Measurements from ENCODE around the gene ZNF264.

The ZNF264 gene

DNA sequence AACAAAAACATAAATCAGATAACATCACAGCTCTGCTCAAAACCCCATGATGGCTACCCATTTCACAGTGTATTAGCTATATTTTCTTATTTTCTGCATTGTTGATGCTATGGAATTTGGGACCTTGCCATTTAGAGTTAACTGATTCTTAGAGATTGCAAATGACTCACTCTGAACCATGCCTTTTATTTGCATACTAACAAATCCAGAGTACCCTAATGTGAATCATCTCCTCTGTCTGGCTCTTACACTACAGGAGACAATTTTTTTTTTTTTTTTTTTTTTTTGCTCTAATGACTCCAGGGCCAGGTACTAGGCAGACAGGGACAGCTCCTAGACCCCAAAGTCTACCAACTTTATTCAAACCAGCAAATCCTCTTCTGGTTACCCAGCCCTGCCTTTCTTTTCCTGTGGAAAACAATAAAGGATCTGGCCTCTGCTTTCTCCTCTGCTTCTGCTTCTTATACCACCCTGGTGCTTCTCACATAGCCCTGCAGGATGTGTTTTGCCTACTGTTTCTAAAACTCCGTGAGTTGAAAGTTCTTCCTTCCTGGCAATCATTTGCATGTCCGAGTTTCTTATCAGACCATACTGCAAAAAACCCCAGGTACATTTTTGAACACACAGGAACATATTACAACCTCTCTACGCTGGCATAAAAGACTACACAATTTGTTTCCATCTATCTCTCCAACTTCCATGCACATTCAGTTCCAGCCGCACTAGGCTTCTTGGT is 78.4 kb downstream of the ZNF264 start:
- no peak overlapping the region for H3K4me3 ChIP-seq (ENCODE audit: insufficient read depth, low read depth, low read length)
- H3K4me1 ChIP-seq (ENCODE audit: control insufficient read depth, insufficient read depth, low read length) = no peaks in the 10 kb centered on the region
- H3K36me3 ChIP-seq (ENCODE audit: control insufficient read depth, insufficient read depth, low read length) = no peaks in the 10 kb centered on the region
- no peak overlapping the region for H3K27ac ChIP-seq (ENCODE audit: insufficient read depth, low read depth, low read length, poor library complexity, severe bottlenecking)
- H3K9me3 ChIP-seq (ENCODE audit: control insufficient read depth, low read length) = no peaks in the 10 kb centered on the region
- no peaks in the 10 kb centered on the region for H3K27me3 ChIP-seq (ENCODE audit: control insufficient read depth, insufficient read depth, low read length, poor library complexity, severe bottlenecking)
- 89 to 90% methylated on average over 4 of the region's 4 CpGs for WGBS, 2 experiments

DNA sequence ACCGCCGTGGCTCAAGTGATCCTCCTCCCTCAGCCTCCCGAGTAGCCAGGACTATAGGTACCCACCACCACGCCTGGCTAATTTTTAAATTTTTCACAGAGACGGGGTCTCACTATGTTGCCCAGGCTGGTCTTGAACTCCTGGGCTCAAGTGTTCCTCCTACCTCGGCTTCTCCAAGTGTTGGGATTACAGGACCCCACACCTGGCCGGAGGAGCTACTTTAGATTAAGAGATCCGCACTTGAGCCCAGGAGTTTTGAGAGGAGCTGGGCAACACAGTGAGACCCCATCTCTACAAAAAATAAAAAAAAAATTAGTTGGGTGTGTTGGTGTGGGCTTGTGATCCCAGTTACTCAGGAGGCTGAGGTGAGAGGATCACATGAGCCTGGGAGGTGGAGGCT is 80.0 kb downstream of the ZNF264 start:
- H3K27me3 ChIP-seq (ENCODE audit: control insufficient read depth, insufficient read depth, low read length, poor library complexity, severe bottlenecking) = no peaks in the 10 kb centered on the region

More for the DNA sequence above, 80.0 kb downstream of the ZNF264 start:
- no peaks in the 10 kb centered on the region for H3K4me1 ChIP-seq (ENCODE audit: control insufficient read depth, insufficient read depth, low read length)
- no peaks in the 10 kb centered on the region for H3K9me3 ChIP-seq (ENCODE audit: control insufficient read depth, low read length)
- WGBS, 2 experiments = 93% methylated on average over 8 of the region's 8 CpGs
- no peak overlapping the region for H3K4me3 ChIP-seq (ENCODE audit: insufficient read depth, low read depth, low read length)
- H3K27ac ChIP-seq (ENCODE audit: insufficient read depth, low read depth, low read length, poor library complexity, severe bottlenecking) = no peak overlapping the region
- no peaks in the 10 kb centered on the region for H3K36me3 ChIP-seq (ENCODE audit: control insufficient read depth, insufficient read depth, low read length)
